KMS-11 (cell line): ENCODE measurements around the gene FAM170A.

ENCODE experiments used
- H2AFZ ChIP-seq: fragments of 200-600 bp; sonication (generic); 2 replicates; pipeline ENCODE4 v1.6.1; 2016; ENCODE audit warnings: antibody characterized with exemption, mixed run types, low read depth
- H3K27ac ChIP-seq: fragments of 200-600 bp; sonication (generic); 2 replicates; pipeline ENCODE4 v1.6.1; 2016; ENCODE audit warnings: mild to moderate bottlenecking, mixed run types
- H3K27me3 ChIP-seq: fragments of 200-600 bp; sonication (generic); 2 replicates; pipeline ENCODE4 v1.6.1; 2017; ENCODE audit warnings: mild to moderate bottlenecking, low read depth, mixed run types, moderate library complexity; ENCODE audit not compliant: insufficient read depth
- H3K36me3 ChIP-seq: fragments of 200-600 bp; sonication (generic); 2 replicates; pipeline ENCODE4 v1.6.1; 2017; ENCODE audit warnings: mild to moderate bottlenecking, mixed run types; ENCODE audit not compliant: insufficient read depth
- H3K4me1 ChIP-seq: fragments of 200-600 bp; sonication (generic); 2 replicates; pipeline ENCODE4 v1.6.1; 2016; ENCODE audit warnings: mild to moderate bottlenecking, low read depth, mixed run types; ENCODE audit not compliant: poor library complexity, severe bottlenecking
- H3K4me2 ChIP-seq: fragments of 200-600 bp; sonication (generic); 2 replicates; pipeline ENCODE4 v1.7.0; 2016; ENCODE audit warnings: mild to moderate bottlenecking, mixed run types
- H3K4me3 ChIP-seq: fragments of 200-600 bp; sonication (generic); IDR thresholded peaks from 2 replicates; pipeline ENCODE4 v1.6.1; 2017; ENCODE audit warnings: low read depth, low read length, mixed read lengths; ENCODE audit not compliant: insufficient read depth
- H3K79me2 ChIP-seq: fragments of 200-600 bp; sonication (generic); 2 replicates; pipeline ENCODE4 v1.6.1; 2016; ENCODE audit warnings: low read depth, mixed run types; ENCODE audit not compliant: insufficient read depth
- H3K9ac ChIP-seq: fragments of 200-600 bp; sonication (generic); 2 replicates; pipeline ENCODE4 v1.6.1; 2016; ENCODE audit warnings: mild to moderate bottlenecking, mixed run types
- H4K20me1 ChIP-seq: fragments of 200-600 bp; sonication (generic); 2 replicates; pipeline ENCODE4 v1.6.1; 2016; ENCODE audit warnings: mild to moderate bottlenecking, mixed run types; ENCODE audit not compliant: insufficient read depth
- CTCF ChIP-seq: fragments of 200-600 bp; sonication (generic); conservative IDR thresholded peaks from 2 replicates; pipeline ENCODE4 v1.6.1; 2017; ENCODE audit warnings: low read depth, mild to moderate bottlenecking, antibody characterized with exemption, low read length, moderate library complexity, mixed read lengths

Gene FAM170A

GRCh38 chr5:119656023-119656422 is 26.7 kb downstream of the FAM170A start:
- Histone ChIP-seq H3K79me2 (no peaks in the 10 kb centered on the region), H3K9ac (no peak overlapping the region), H3K4me1 (no peaks in the 10 kb centered on the region), H3K27me3 (no peaks in the 10 kb centered on the region), H3K36me3 (no peaks in the 10 kb centered on the region), H3K4me3 (no peak overlapping the region), H3K27ac (no peak overlapping the region), H3K4me2 (no peak overlapping the region), H4K20me1 (no peaks in the 10 kb centered on the region), H2AFZ (no peak overlapping the region)
- TF ChIP-seq CTCF: no peak

GRCh38 chr5:119666542-119666941 is 37.2 kb downstream of the FAM170A start:
- no peak overlapping the region for H3K4me2 ChIP-seq
- H2AFZ ChIP-seq: no peak overlapping the region
- TF ChIP-seq CTCF: no peak
- no peak overlapping the region for H3K9ac ChIP-seq
- no peaks in the 10 kb centered on the region for H4K20me1 ChIP-seq
- H3K27me3 ChIP-seq: no peaks in the 10 kb centered on the region
- H3K27ac ChIP-seq: no peak overlapping the region
- no peaks in the 10 kb centered on the region for H3K79me2 ChIP-seq
- no peaks in the 10 kb centered on the region for H3K4me1 ChIP-seq
- H3K4me3 ChIP-seq: no peak overlapping the region
- H3K36me3 ChIP-seq: no peaks in the 10 kb centered on the region

GRCh38 chr5:119678351-119679028 is 49.1 kb downstream of the FAM170A start:
- H3K27ac ChIP-seq: no peak overlapping the region
- no peaks in the 10 kb centered on the region for H3K36me3 ChIP-seq
- no peak overlapping the region for H3K9ac ChIP-seq
- H3K4me1 ChIP-seq: no peaks in the 10 kb centered on the region
- H2AFZ ChIP-seq: no peak overlapping the region
- no peak for TF ChIP-seq CTCF
- H3K4me2 ChIP-seq: no peak overlapping the region
- H3K27me3 ChIP-seq: no peaks in the 10 kb centered on the region
- no peaks in the 10 kb centered on the region for H3K79me2 ChIP-seq
- H3K4me3 ChIP-seq: no peak overlapping the region
- H4K20me1 ChIP-seq: no peaks in the 10 kb centered on the region

GRCh38 chr5:119680080-119680479 is 50.7 kb downstream of the FAM170A start:
- Histone ChIP-seq H2AFZ (no peak overlapping the region), H3K4me2 (no peak overlapping the region), H3K36me3 (no peaks in the 10 kb centered on the region), H4K20me1 (no peaks in the 10 kb centered on the region), H3K27me3 (no peaks in the 10 kb centered on the region), H3K79me2 (no peaks in the 10 kb centered on the region), H3K27ac (no peak overlapping the region), H3K4me3 (no peak overlapping the region), H3K4me1 (no peaks in the 10 kb centered on the region), H3K9ac (no peak overlapping the region)
- no peak for TF ChIP-seq CTCF
